ENCODE data around the gene NRN1L. TPM values are rescaled to one million over a fixed set of nuclear protein-coding genes. Genes with fewer than 3 reads are reported as not detected.

Gene NRN1L
- total RNA-seq, 1 experiment from 2014 or later: 1.4 TPM

GRCh38 chr16:67871256-67871655, 13.4 kb upstream of the NRN1L start:
- Histone ChIP-seq H3K9me3 (ENCODE audit: control insufficient read depth in 1 of 2, insufficient read depth in 1 of 2, low read depth in 1 of 2, low read length in 2 of 2) (no peaks in the 10 kb centered on the region), H3K4me3 (replicated peaks in 1 of 2; ENCODE audit: low read depth in 1 of 2, low read length in 2 of 2) (no peak overlapping the region), H3K9ac (ENCODE audit: low read length) (no peak overlapping the region), H3K36me3 (ENCODE audit: control insufficient read depth in 1 of 2, insufficient read depth in 2 of 2, low read length in 2 of 2) (peaks cover 27 to 29% of the 10 kb centered on the region in 2 experiments; a peak in 3 of 4 replicates), H2AFZ (ENCODE audit: low read depth, low read length, poor library complexity, severe bottlenecking) (no peak overlapping the region), H3K27me3 (ENCODE audit: insufficient read depth, low read length) (no peaks in the 10 kb centered on the region), H3K79me2 (ENCODE audit: insufficient read depth, low read length) (peaks cover 40% of the 10 kb centered on the region), H3K9me2 (ENCODE audit: insufficient read depth) (no peaks in the 10 kb centered on the region), H4K20me1 (ENCODE audit: insufficient read depth) (no peaks in the 10 kb centered on the region), H3K4me2 (ENCODE audit: low read length) (no peak overlapping the region), H3K4me1 (ENCODE audit: control insufficient read depth in 1 of 2, insufficient read depth in 2 of 2, low read length in 2 of 2) (peaks cover 7 to 17% of the 10 kb centered on the region in 2 experiments), H3K27ac (ENCODE audit: low read depth, low read length) (peak overlapping the region; percentile 10; the same call in 1 of the 2 replicates)
- POLR2A ChIA-PET: no interaction called here
- CTCF ChIA-PET: interaction anchor here (1.2 to 1.5 kb wide), 2 partner anchors 13 to 55 kb away, joined by 6 read pairs; partner anchors contain the start of gene NRN1L
- intact Hi-C loops (cut with micrococcal nuclease): no loop called here
- RAD21 ChIA-PET (ENCODE audit: low non-redundant PET in 1 of 2, low total read pairs in 2 of 2, uncharacterized antibody in 2 of 2, unreplicated experiment in 2 of 2): no interaction called here
- TF ChIP-seq ATF3 (IDR thresholded peaks at IDR 0.05) (no peak), CBX3 (IDR thresholded peaks at IDR 0.05; ENCODE audit: low read depth) (no peak), RAD21 (IDR thresholded peaks at IDR 0.05; ENCODE audit: low read depth) (no peak), ZFX (IDR thresholded peaks at IDR 0.05) (no peak)
- ATAC-seq (no peak), DNase-seq (ENCODE audit: low read depth, low spot score) (no peak)
- BruUV-seq (replicated peaks): no TSS peak

GRCh38 chr16:67872131-67872630, 12.5 kb upstream of the NRN1L start:
- no peak for TF ChIP-seq EZH2 (IDR thresholded peaks at IDR 0.05)
- ChIA-PET CTCF (interaction anchor here (1.2 to 1.5 kb wide), 2 partner anchors 12 to 56 kb away, joined by 6 read pairs; partner anchors contain the start of gene NRN1L), POLR2A (no interaction called here), RAD21 (ENCODE audit: low non-redundant PET in 1 of 2, low total read pairs in 2 of 2, uncharacterized antibody in 2 of 2, unreplicated experiment in 2 of 2) (no interaction called here)
- Histone ChIP-seq H2AFZ (ENCODE audit: low read depth, low read length, poor library complexity, severe bottlenecking) (no peak overlapping the region), H4K20me1 (ENCODE audit: insufficient read depth) (no peaks in the 10 kb centered on the region), H3K27ac (ENCODE audit: low read depth, low read length) (peak overlapping the region; percentile 70), H3K4me1 (ENCODE audit: control insufficient read depth in 1 of 2, insufficient read depth in 2 of 2, low read length in 2 of 2) (peaks cover 7 to 17% of the 10 kb centered on the region in 2 experiments), H3K4me3 (replicated peaks in 1 of 2; ENCODE audit: low read depth in 1 of 2, low read length in 2 of 2) (peak overlapping the region in 1 of 2 experiments; percentile 82; a peak in 2 of 4 replicates), H3K9me2 (ENCODE audit: insufficient read depth) (no peaks in the 10 kb centered on the region), H3K36me3 (ENCODE audit: control insufficient read depth in 1 of 2, insufficient read depth in 2 of 2, low read length in 2 of 2) (peaks cover 31 to 33% of the 10 kb centered on the region in 2 experiments; a peak in 3 of 4 replicates), H3K27me3 (ENCODE audit: insufficient read depth, low read length) (no peaks in the 10 kb centered on the region), H3K9me3 (ENCODE audit: control insufficient read depth in 1 of 2, insufficient read depth in 1 of 2, low read depth in 1 of 2, low read length in 2 of 2) (no peaks in the 10 kb centered on the region), H3K79me2 (ENCODE audit: insufficient read depth, low read length) (peaks cover 39% of the 10 kb centered on the region), H3K4me2 (ENCODE audit: low read length) (peak overlapping the region; percentile 99), H3K9ac (ENCODE audit: low read length) (peak overlapping the region; percentile 93; the same call in 1 of the 2 replicates)
- BruUV-seq (replicated peaks): no TSS peak
- ATAC-seq (no peak), DNase-seq (ENCODE audit: low read depth, low spot score) (no peak)
- intact Hi-C loops (cut with micrococcal nuclease): no loop called here

Measured in HCT116 (cell line).